ENCODE results near the gene PNPLA6. TPM values are rescaled to one million over a fixed set of nuclear protein-coding genes. Genes with fewer than 3 reads are reported as not detected.

Gene PNPLA6
- total RNA-seq: 110 and 116 TPM in 2 replicates

DNA sequence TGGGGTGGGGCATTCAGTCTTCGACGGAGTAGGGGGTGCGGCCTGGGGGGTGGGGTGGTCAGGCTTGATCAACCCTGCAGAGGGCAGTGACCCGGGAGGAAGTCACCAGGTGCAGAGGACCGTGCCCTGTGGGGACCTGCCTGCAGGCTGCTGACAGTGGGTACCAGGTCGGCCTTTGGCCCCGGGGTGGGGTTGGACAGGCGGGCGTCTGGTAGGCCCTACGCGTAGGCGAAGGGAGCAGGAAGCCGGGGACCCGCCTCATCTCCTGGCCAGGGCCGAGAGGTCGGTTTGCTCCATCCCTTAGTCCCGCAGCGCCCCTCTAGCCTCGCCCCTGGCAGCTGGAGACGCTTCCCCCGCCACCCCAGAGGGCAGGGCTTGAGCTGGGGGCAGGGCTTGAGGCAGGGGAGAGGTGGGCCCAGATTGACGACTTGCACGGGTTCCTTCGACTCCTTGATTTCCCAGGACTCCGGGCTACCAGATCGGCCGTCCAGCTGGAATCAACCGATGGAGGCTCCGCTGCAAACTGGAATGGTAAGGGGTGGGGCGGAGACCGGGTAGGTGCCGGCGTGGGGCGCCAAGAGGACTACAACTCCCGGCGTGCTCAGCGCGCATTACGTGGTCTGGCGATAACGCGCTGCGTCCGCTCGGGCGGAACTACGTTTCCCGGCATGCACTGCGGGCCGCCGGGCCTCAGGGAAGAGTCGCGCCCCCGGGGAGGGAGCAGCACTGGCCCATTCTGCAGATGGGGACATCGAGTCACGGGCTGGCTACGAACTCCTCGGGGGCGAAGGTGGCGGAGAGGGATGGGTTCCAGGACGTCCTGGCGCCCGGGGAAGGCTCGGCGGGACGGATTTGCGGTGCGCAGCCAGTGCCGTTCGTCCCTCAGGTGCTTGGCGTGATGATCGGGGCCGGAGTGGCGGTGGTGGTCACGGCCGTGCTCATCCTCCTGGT is at the start of gene PNPLA6:
Gene PNPLA6, plus strand, starts transcription at position 671 of the 951 bp plus-strand sequence. Its CDS starts 72 bp downstream, at position 743.
- Mint-ChIP-seq H3K36me3 (ENCODE audit: low read depth) (peaks cover 30% of the 10 kb centered on the region), H3K27ac (peak within 1 kb of the TSS; percentile 91), H3K9me3 (no peaks in the 10 kb centered on the region), H3K27me3 (no peaks in the 10 kb centered on the region), H3K4me1 (peaks cover 32% of the 10 kb centered on the region), H3K4me3 (peak within 1 kb of the TSS; percentile 94)
- ATAC-seq (ENCODE audit: low read depth) (peak; percentile 75), DNase-seq (peak; percentile 95)
- intact Hi-C loops (cut with micrococcal nuclease): loop anchor here (1.0 to 10.0 kb wide), 7 partner anchors 16 to 1631 kb away; partner anchors contain the start of genes CTXN1, NDUFA11, PET100 and PEX11G
- POLR2A ChIA-PET: interaction anchor here (0.6 to 3.3 kb wide), 7 partner anchors 13 to 728 kb away, joined by 3 to 37 read pairs (median 3); partner anchors contain the start of genes MCOLN1, PET100, PEX11G and XAB2
- TF ChIP-seq, protein P1, sequence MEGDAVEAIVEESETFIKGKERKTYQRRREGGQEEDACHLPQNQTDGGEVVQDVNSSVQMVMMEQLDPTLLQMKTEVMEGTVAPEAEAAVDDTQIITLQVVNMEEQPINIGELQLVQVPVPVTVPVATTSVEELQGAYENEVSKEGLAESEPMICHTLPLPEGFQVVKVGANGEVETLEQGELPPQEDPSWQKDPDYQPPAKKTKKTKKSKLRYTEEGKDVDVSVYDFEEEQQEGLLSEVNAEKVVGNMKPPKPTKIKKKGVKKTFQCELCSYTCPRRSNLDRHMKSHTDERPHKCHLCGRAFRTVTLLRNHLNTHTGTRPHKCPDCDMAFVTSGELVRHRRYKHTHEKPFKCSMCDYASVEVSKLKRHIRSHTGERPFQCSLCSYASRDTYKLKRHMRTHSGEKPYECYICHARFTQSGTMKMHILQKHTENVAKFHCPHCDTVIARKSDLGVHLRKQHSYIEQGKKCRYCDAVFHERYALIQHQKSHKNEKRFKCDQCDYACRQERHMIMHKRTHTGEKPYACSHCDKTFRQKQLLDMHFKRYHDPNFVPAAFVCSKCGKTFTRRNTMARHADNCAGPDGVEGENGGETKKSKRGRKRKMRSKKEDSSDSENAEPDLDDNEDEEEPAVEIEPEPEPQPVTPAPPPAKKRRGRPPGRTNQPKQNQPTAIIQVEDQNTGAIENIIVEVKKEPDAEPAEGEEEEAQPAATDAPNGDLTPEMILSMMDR (IDR thresholded peaks at IDR 0.05): no peak
- CTCF ChIA-PET: no interaction called here

DNA sequence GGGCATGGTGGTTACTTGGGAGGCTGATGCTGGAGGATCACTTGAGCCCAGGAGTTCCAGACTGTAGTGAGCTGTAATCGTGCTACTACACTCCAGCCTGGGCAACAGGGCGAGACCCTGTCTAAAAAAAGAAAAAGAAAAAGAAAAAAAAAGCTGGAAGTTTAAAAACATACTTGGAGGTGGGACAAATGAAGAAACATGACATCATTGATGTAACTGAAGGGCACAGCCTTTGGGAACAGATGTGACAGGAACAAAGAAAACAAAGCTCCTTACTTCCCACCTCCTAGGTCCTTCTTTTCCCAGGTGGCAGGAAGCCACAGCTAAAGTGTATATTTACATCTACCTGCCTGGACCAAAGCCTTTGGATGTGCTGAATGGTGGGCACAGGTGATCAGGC is 48.6 kb upstream of the PNPLA6 start:
- intact Hi-C loops (cut with micrococcal nuclease): loop anchor here (10.0 kb wide), 1 partner anchor 92 kb away; no protein-coding TSS in a partner anchor
- POLR2A ChIA-PET: no interaction called here
- Mint-ChIP-seq H3K4me1 (peaks cover 18% of the 10 kb centered on the region), H3K27ac (no peak overlapping the region), H3K4me3 (no peak overlapping the region), H3K9me3 (no peaks in the 10 kb centered on the region), H3K27me3 (no peaks in the 10 kb centered on the region), H3K36me3 (ENCODE audit: low read depth) (no peaks in the 10 kb centered on the region)
- DNase-seq (no peak), ATAC-seq (ENCODE audit: low read depth) (no peak)
- TF ChIP-seq, protein P1 (IDR thresholded peaks at IDR 0.05): no peak
- CTCF ChIA-PET: no interaction called here

DNA sequence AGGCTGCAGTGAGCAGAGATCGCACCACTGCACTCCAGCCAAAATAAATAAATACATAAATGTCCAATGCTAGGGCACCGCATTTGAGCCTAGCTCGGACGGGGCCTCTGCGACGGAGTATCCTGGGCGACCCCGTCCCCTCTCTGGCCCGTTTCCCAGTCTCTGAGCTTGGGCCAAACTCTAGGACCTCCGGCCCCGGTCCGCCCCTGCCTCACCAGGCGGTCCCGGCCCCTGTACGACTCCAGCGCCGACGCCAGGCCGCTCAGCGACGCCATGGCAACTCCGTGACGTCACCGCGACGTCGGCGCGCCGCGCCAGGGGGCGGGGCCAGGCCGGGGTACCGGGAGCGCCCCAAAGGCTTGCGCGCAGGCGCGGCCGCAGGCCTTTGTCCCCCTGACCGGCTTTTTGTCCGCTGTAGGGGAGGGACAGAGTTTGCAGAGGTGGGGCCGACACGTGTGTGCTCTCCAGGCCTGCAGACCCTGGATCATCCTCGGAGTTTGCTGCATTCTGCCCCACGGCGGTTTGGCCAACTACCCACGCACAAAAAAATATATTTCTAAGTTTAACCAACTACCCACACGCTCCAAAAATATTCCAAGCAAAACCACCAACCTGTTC is 46.7 kb upstream of the PNPLA6 start, which contains the start of gene PEX11G:
Gene PEX11G, minus strand, starts transcription at position 300 of the 618 bp plus-strand sequence. Its CDS starts 25 bp downstream, at position 275.
- ChIA-PET CTCF (no interaction called here), POLR2A (interaction anchor here (0.6 to 1.4 kb wide), 4 partner anchors 34 to 1401 kb away, joined by 3 to 6 read pairs (median 4); partner anchors contain the start of genes MCOLN1 and PNPLA6)
- TF ChIP-seq, protein P1 (IDR thresholded peaks at IDR 0.05): no peak
- ATAC-seq (ENCODE audit: low read depth) (peak; percentile 99), DNase-seq (peak; percentile 98)
- H3K4me1 Mint-ChIP-seq: peaks cover 10% of the 10 kb centered on the region
- peak within 1 kb of the TSS; percentile 69 for H3K27ac Mint-ChIP-seq
- peaks cover 3% of the 10 kb centered on the region for H3K27me3 Mint-ChIP-seq
- H3K9me3 Mint-ChIP-seq: no peaks in the 10 kb centered on the region
- H3K4me3 Mint-ChIP-seq: peak within 1 kb of the TSS; percentile 79
- intact Hi-C loops (cut with micrococcal nuclease): loop anchor here (1.0 to 10.0 kb wide), 5 partner anchors 16 to 94 kb away; partner anchors contain the start of genes MCOLN1 and PNPLA6
- H3K36me3 Mint-ChIP-seq (ENCODE audit: low read depth): no peaks in the 10 kb centered on the region

DNA sequence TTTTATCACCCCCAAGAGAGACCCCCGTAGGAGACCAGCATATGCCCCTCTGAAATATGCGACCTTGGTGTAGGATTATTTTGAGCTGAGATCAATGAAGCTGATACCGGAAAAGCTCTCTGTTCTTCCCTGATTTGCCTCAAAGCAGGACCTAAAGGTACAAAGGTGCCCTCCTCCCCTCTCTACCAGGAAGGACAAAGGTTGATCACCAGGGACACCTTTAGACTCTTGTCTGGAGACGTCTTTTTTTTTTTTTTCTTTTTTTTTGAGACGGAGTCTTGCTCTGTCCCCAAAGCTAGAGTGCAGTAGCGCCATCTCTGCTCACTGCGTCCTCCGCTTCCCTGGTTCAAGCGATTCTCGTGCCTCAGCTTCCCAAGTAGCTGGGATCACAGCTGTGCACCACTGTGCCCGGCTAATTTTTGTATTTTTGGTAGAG is 45.9 kb upstream of the PNPLA6 start:
- no peak for DNase-seq
- H3K4me1 Mint-ChIP-seq: peaks cover 10% of the 10 kb centered on the region
- CTCF ChIA-PET: no interaction called here
- POLR2A ChIA-PET: interaction anchor here (0.5 to 1.0 kb wide), 4 partner anchors 16 to 94 kb away, joined by 3 to 4 read pairs (median 3); partner anchors contain the start of gene MCOLN1
- H3K27ac Mint-ChIP-seq: no peak overlapping the region
- peak overlapping the region; percentile 79 for H3K4me3 Mint-ChIP-seq
- H3K36me3 Mint-ChIP-seq (ENCODE audit: low read depth): no peaks in the 10 kb centered on the region
- intact Hi-C loops (cut with micrococcal nuclease): loop anchor here (1.0 to 10.0 kb wide), 5 partner anchors 17 to 95 kb away; partner anchors contain the start of genes MCOLN1 and PNPLA6
- TF ChIP-seq, protein P1 (IDR thresholded peaks at IDR 0.05): no peak
- no peak for ATAC-seq (ENCODE audit: low read depth)
- peaks cover 3% of the 10 kb centered on the region for H3K27me3 Mint-ChIP-seq
- H3K9me3 Mint-ChIP-seq: no peaks in the 10 kb centered on the region
